Right atrium auricular region (tissue), 2 donors: ENCODE measurements around the gene ACTA1. TPM values are rescaled to one million over a fixed set of nuclear protein-coding genes. Genes with fewer than 3 reads are reported as not detected.
A peak's percentile ranks its signal among the peaks of the same experiment; 100 is the strongest.

Experiments used
- DNase-seq: peaks from one replicate; pipeline ENCODE4 v3.0.0-alpha.2; 2019; ENCODE audit warnings: low spot score
- H3K27ac ChIP-seq, 2 donors: fragments of 200-600 bp; sonication (generic); 1 replicate in 1 of 2; 2 replicates in 1 of 2; pipeline ENCODE4 v1.5.1; 2016 to 2019
- H3K27me3 ChIP-seq, 2 donors: fragments of 200-600 bp; sonication (generic); one replicate each; pipeline versions ENCODE4 v1.5.1 to v1.6.0; 2017 to 2019
- H3K36me3 ChIP-seq: fragments of 200-600 bp; sonication (generic); one replicate; pipeline ENCODE4 v1.5.1; 2016
- H3K4me1 ChIP-seq, 2 donors: fragments of 200-600 bp; sonication (generic); one replicate each; pipeline versions ENCODE4 v1.5.1 to v1.6.0; 2017 to 2019
- H3K4me3 ChIP-seq, 2 donors: fragments of 200-600 bp; sonication (generic); 1 replicate in 1 of 2; 2 replicates in 1 of 2; pipeline ENCODE4 v1.5.1; 2017 to 2019; ENCODE audit warnings: mild to moderate bottlenecking in 1 of 2, moderate library complexity in 1 of 2
- H3K9me3 ChIP-seq, 2 donors: fragments of 200-600 bp; sonication (generic); one replicate each; pipeline ENCODE4 v1.5.1; 2019
- total RNA-seq, 2 donors: library from RNA; depleted of rRNA; stranded (reverse); fragments of >200 nt; gene quantifications; one replicate each; pipeline ENCODE4 v1.1.0, GENCODE V29; 2016
- TF ChIP-seq, protein P1 (sequence below), 2 donors: fragments of 200-600 bp; sonication (generic); IDR thresholded peaks; one replicate each; pipeline ENCODE4 v1.5.1; 2019; ENCODE audit warnings: antibody characterized with exemption in 2 of 2

ACTA1 gene
- total RNA-seq, 2 donors from 2014 or later = 422 to 3,527 TPM

DNA sequence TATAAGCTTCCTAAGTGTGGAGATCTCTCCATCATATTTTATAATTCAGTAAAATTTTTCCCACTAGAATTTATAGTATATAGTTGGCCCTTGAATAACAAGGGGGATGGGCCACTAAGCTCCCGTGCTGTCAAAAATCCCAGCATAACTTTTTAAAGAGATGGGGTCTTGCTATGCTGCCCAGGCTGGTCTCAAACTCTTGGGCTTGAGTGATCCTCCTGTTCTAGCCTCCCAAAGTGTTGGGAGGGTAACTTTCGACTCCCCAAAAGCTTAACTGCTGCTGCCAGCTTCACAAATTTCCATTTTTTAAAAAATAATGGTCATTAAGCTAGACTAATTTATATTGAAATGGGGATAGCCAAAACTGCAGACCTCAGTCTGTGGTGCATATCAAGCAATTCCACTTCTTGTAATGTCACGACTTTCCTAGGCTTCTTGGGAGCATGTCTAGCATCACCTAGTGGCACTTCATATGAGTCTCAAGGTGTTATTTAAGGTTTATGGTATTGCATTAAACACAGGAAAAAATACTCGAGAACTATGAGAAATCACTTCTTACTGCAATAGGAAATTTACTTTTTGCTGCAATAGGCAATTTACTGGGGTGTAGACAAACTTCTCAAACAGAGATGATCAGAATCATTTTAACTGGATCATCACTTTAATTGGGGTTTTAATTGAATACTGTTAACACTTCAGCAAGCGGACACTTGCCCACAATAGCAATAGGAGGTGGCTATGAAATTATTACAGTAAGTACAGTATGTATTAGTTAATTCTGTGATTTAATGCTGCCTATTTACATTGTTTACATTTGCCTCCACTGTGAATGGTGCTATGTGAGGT, 19.3 kb upstream of the ACTA1 start:
- TF ChIP-seq, protein P1, sequence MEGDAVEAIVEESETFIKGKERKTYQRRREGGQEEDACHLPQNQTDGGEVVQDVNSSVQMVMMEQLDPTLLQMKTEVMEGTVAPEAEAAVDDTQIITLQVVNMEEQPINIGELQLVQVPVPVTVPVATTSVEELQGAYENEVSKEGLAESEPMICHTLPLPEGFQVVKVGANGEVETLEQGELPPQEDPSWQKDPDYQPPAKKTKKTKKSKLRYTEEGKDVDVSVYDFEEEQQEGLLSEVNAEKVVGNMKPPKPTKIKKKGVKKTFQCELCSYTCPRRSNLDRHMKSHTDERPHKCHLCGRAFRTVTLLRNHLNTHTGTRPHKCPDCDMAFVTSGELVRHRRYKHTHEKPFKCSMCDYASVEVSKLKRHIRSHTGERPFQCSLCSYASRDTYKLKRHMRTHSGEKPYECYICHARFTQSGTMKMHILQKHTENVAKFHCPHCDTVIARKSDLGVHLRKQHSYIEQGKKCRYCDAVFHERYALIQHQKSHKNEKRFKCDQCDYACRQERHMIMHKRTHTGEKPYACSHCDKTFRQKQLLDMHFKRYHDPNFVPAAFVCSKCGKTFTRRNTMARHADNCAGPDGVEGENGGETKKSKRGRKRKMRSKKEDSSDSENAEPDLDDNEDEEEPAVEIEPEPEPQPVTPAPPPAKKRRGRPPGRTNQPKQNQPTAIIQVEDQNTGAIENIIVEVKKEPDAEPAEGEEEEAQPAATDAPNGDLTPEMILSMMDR (IDR thresholded peaks at IDR 0.05) = peak; percentile 25 to 58
- H3K27me3 ChIP-seq = no peaks in the 10 kb centered on the region
- H3K4me3 ChIP-seq = no peak overlapping the region
- H3K4me1 ChIP-seq = no peaks in the 10 kb centered on the region
- no peak overlapping the region for H3K27ac ChIP-seq
- peaks cover 34% of the 10 kb centered on the region for H3K36me3 ChIP-seq
- no peak for DNase-seq
- no peaks in the 10 kb centered on the region for H3K9me3 ChIP-seq

DNA sequence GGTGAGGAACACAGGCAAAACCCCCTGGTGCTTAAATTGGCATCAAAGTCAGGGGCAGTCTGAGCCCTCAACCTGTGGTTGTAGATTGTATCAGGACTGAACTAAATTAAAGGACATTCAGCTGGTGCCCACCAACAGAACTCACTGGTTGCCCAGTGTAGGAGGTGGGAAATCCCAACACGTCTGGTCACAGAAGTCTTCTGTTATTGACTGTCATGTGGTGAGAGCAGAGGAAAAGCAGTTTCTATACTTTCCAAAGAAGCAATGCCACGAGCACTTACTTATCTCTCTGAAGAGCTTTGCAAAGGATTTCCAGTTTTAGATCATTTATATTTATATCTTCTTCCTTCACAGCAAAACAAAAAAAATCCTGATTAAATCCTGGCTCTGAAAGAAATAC, 15.0 kb upstream of the ACTA1 start:
- Histone ChIP-seq H3K36me3 (peaks cover 25% of the 10 kb centered on the region), H3K27me3 (no peaks in the 10 kb centered on the region), H3K9me3 (no peaks in the 10 kb centered on the region), H3K4me3 (no peak overlapping the region), H3K4me1 (no peaks in the 10 kb centered on the region), H3K27ac (peak overlapping the region in 1 of 2 donors; percentile 19)
- TF ChIP-seq, protein P1 (IDR thresholded peaks at IDR 0.05) = no peak
- DNase-seq = no peak

DNA sequence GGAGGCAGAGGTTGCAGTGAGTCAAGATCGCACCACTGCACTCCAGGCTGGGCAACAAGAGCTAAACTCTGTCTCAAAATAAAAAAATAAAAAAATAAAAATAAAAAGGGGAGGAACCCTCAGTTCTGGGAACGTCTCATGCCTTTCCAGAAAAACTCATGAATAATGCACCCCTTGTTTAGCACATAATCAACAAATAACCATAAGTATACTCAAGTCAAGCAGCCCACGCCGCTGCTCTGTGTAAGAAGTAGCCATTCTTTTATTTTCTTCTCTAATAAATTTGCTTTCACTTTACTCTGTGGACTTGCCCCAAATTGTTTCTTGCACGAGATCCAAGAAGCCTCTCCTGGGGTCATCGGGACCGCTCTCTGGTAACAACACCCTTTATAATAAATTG, 14.5 kb upstream of the ACTA1 start:
- H3K27me3 ChIP-seq = no peaks in the 10 kb centered on the region
- TF ChIP-seq, protein P1 (IDR thresholded peaks at IDR 0.05) = no peak
- no peak overlapping the region for H3K4me3 ChIP-seq
- no peak for DNase-seq
- no peaks in the 10 kb centered on the region for H3K4me1 ChIP-seq
- H3K27ac ChIP-seq = peak overlapping the region in 1 of 2 donors; percentile 19
- H3K36me3 ChIP-seq = peaks cover 28% of the 10 kb centered on the region
- no peaks in the 10 kb centered on the region for H3K9me3 ChIP-seq

DNA sequence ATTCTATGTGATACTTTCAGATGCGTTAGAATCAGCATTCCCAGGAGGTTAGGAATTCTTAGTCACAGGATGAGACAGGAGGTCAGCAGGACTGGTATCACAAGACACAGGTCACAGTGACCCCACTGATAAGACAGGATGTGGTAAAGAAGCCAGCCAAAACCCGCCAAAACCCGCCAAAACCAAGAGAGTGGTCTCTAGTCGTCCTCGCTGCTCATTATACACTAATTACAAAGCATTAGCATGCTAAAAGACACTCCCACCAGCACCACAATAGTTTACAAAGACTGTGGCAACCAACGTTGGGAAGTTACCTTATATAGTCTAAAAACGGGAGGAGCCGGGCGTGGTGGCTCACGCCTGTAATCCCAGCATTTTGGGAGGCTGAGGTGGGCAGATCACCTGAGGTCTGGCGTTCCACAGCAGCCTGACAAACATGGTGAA, 13.9 kb upstream of the ACTA1 start:
- Histone ChIP-seq H3K4me1 (no peaks in the 10 kb centered on the region), H3K27ac (no peak overlapping the region), H3K4me3 (no peak overlapping the region), H3K27me3 (no peaks in the 10 kb centered on the region), H3K9me3 (no peaks in the 10 kb centered on the region), H3K36me3 (peaks cover 32% of the 10 kb centered on the region)
- TF ChIP-seq, protein P1 (IDR thresholded peaks at IDR 0.05) = no peak
- no peak for DNase-seq

DNA sequence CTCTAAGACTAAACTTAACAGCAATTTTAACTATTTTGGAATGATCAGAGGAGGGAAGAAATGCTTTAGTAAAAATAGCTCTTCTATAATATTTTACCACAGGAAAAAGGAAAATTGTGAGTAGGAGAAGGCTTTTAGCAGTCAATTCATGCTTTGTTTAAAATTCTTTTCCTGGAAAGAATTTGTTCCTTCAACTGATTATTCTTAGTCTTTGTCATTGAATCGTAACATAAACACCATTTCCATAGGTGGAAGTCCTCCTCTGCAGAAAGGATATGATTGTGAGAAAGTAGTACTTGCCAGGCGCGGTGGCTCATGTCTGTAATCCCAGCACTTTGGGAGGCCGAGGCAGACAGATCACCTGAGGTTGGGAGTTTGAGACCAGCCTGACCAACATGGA, 11.9 kb upstream of the ACTA1 start:
- Histone ChIP-seq H3K27me3 (no peaks in the 10 kb centered on the region), H3K4me1 (peaks cover 0 to 6% of the 10 kb centered on the region in 2 donors), H3K36me3 (peaks cover 26% of the 10 kb centered on the region), H3K27ac (no peak overlapping the region), H3K4me3 (no peak overlapping the region), H3K9me3 (no peaks in the 10 kb centered on the region)
- TF ChIP-seq, protein P1 (IDR thresholded peaks at IDR 0.05) = no peak
- DNase-seq = no peak
